DOHH2 (cell line): ENCODE data around the gene CSMD2.

Experiments
- H3F3A ChIP-seq: fragments of 200-600 bp; sonication (generic), shearing (Covaris generic); 2 replicates; pipeline ENCODE4 v1.6.0; 2016; ENCODE audit warnings: antibody characterized with exemption, mild to moderate bottlenecking; ENCODE audit not compliant: control insufficient read depth, insufficient read depth
- H3K27ac ChIP-seq: fragments of 200-600 bp; sonication (generic); 2 replicates; pipeline ENCODE4 v1.5.1; 2014; ENCODE audit warnings: low read depth, mild to moderate bottlenecking, low read length, moderate library complexity
- H3K27me3 ChIP-seq: fragments of 200-600 bp; sonication (generic); 2 replicates; pipeline ENCODE4 v1.6.1; 2014; ENCODE audit warnings: mild to moderate bottlenecking, low read length, mixed read lengths; ENCODE audit not compliant: control insufficient read depth
- H3K36me3 ChIP-seq: fragments of 200-600 bp; sonication (generic); 2 replicates; pipeline ENCODE4 v1.6.1; 2014; ENCODE audit warnings: mild to moderate bottlenecking, low read length, moderate library complexity, mixed read lengths; ENCODE audit not compliant: control insufficient read depth
- H3K4me1 ChIP-seq: fragments of 200-600 bp; sonication (generic); 2 replicates; pipeline ENCODE4 v1.6.1; 2014; ENCODE audit warnings: mild to moderate bottlenecking, low read length, mixed read lengths; ENCODE audit not compliant: control insufficient read depth
- H3K4me2 ChIP-seq: fragments of 200-600 bp; sonication (generic); 2 replicates; pipeline ENCODE4 v1.6.0; 2014; ENCODE audit warnings: mild to moderate bottlenecking, low read length, moderate library complexity
- H3K4me3 ChIP-seq: fragments of 200-600 bp; sonication (generic); 2 replicates; pipeline ENCODE4 v1.5.1; 2014; ENCODE audit warnings: mild to moderate bottlenecking, low read length, mixed read lengths
- H3K79me2 ChIP-seq: fragments of 200-600 bp; sonication (generic); 2 replicates; pipeline ENCODE4 v1.6.1; 2014; ENCODE audit warnings: mild to moderate bottlenecking, low read length, mixed read lengths; ENCODE audit not compliant: control insufficient read depth
- H3K9me2 ChIP-seq: fragments of 200-600 bp; sonication (generic); replicated peaks from 2 replicates; pipeline ENCODE4 v1.6.1; 2014; ENCODE audit warnings: mild to moderate bottlenecking, low read length, mixed read lengths; ENCODE audit not compliant: control insufficient read depth
- H3K9me3 ChIP-seq: fragments of 200-600 bp; sonication (generic); 2 replicates; pipeline ENCODE4 v1.6.1; 2014; ENCODE audit warnings: antibody characterized with exemption, low read length, mixed read lengths; ENCODE audit not compliant: control insufficient read depth, insufficient read depth
- H4K20me1 ChIP-seq: fragments of 200-600 bp; sonication (generic); 2 replicates; pipeline ENCODE4 v1.6.0; 2014; ENCODE audit warnings: low read depth, mild to moderate bottlenecking, antibody characterized with exemption, low read length, moderate library complexity; ENCODE audit not compliant: control insufficient read depth, insufficient read depth
- EZH2phosphoT487 ChIP-seq: fragments of 200-600 bp; sonication (generic); IDR thresholded peaks from 2 replicates; pipeline ENCODE4 v1.6.1; 2017; ENCODE audit warnings: borderline replicate concordance, mild to moderate bottlenecking, antibody characterized with exemption, low read length, moderate library complexity, mixed read lengths
- TF ChIP-seq, protein P1 (sequence below): fragments of 200-600 bp; sonication (generic); IDR thresholded peaks from one replicate; pipeline ENCODE4 v1.5.1; 2014; ENCODE audit warnings: antibody characterized with exemption, mild to moderate bottlenecking, low read depth, low read length; ENCODE audit not compliant: poor library complexity, severe bottlenecking

Gene CSMD2

DNA sequence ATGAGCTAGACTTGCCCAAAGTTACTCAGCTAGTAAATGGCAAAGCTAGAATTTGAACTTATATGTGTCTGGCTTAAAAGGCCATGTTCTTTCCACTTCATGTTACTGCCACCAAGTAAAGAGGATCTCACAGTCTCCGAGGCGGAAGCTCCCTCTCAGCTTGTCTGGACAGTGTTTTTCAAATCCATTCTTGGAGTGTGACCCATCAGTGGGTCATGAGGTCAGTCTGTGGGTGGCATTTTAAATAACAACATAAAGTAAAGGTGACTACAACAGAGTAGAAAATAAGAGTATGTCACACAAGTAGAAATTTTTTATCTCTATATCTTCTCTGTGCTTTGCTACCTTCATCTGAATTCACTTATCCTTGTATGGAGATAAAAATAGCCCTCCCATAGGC is 304.4 kb downstream of the CSMD2 start:
- no peaks in the 10 kb centered on the region for H3K27me3 ChIP-seq
- no peaks in the 10 kb centered on the region for H3K79me2 ChIP-seq
- no peak overlapping the region for H3K4me3 ChIP-seq
- no peaks in the 10 kb centered on the region for H3F3A ChIP-seq
- H3K9me3 ChIP-seq = no peaks in the 10 kb centered on the region
- H3K36me3 ChIP-seq = no peaks in the 10 kb centered on the region
- H3K4me2 ChIP-seq = no peak overlapping the region
- H3K27ac ChIP-seq = no peak overlapping the region
- TF ChIP-seq, protein P1, sequence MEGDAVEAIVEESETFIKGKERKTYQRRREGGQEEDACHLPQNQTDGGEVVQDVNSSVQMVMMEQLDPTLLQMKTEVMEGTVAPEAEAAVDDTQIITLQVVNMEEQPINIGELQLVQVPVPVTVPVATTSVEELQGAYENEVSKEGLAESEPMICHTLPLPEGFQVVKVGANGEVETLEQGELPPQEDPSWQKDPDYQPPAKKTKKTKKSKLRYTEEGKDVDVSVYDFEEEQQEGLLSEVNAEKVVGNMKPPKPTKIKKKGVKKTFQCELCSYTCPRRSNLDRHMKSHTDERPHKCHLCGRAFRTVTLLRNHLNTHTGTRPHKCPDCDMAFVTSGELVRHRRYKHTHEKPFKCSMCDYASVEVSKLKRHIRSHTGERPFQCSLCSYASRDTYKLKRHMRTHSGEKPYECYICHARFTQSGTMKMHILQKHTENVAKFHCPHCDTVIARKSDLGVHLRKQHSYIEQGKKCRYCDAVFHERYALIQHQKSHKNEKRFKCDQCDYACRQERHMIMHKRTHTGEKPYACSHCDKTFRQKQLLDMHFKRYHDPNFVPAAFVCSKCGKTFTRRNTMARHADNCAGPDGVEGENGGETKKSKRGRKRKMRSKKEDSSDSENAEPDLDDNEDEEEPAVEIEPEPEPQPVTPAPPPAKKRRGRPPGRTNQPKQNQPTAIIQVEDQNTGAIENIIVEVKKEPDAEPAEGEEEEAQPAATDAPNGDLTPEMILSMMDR = no peak
- no peak for TF ChIP-seq EZH2phosphoT487
- no peaks in the 10 kb centered on the region for H3K4me1 ChIP-seq
- H3K9me2 ChIP-seq = no peaks in the 10 kb centered on the region
- no peaks in the 10 kb centered on the region for H4K20me1 ChIP-seq

DNA sequence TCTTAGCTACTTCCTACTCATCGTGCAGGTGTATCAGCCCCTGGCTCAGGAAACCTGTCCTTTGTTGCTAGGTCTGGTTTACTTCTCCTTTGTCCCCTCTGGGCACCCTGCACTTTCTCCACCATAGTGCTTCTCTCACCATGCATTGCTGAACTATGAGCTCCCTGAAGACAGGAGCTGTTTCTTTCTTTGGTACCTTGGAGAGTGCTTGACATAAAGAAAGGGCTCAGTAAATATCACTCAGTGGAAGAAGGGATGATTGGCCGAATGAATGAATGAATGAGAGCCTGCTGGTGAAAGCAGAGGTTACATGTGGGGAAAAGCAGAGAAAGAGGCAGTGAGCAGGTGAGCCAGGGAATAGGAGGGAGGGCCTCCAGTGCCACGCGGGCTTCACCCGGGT is 310.9 kb downstream of the CSMD2 start:
- H3K9me2 ChIP-seq = no peaks in the 10 kb centered on the region
- no peak overlapping the region for H3K4me3 ChIP-seq
- H3K27me3 ChIP-seq = peaks cover 9% of the 10 kb centered on the region; the same call in 1 of the 2 replicates
- no peaks in the 10 kb centered on the region for H4K20me1 ChIP-seq
- TF ChIP-seq EZH2phosphoT487 = no peak
- TF ChIP-seq, protein P1 = no peak
- H3K36me3 ChIP-seq = no peaks in the 10 kb centered on the region
- no peak overlapping the region for H3K4me2 ChIP-seq
- no peaks in the 10 kb centered on the region for H3K4me1 ChIP-seq
- no peak overlapping the region for H3K27ac ChIP-seq
- H3K79me2 ChIP-seq = no peaks in the 10 kb centered on the region
- H3F3A ChIP-seq = no peaks in the 10 kb centered on the region
- H3K9me3 ChIP-seq = no peaks in the 10 kb centered on the region

DNA sequence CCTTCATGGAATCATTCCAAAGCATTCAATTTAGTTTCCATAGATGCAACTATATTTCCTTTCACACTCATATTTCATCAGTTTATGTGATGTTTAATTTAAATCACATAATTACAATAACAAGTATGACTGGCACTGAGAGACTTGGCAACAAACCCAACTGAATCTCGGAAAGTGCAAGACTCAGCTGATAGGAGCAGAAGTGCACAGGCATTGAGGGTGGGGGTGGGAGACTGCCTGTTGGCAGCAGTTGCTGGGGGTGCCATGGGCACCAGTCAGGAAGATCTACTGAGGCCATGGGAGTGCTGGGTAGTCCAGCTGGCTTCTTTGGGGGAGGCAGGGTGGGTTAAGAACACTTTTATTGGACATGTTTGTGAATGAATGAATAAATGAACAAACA is 311.6 kb downstream of the CSMD2 start:
- TF ChIP-seq, protein P1 = no peak
- no peak for TF ChIP-seq EZH2phosphoT487
- H3K79me2 ChIP-seq = no peaks in the 10 kb centered on the region
- no peaks in the 10 kb centered on the region for H3F3A ChIP-seq
- no peaks in the 10 kb centered on the region for H3K4me1 ChIP-seq
- no peak overlapping the region for H3K4me3 ChIP-seq
- no peak overlapping the region for H3K4me2 ChIP-seq
- peaks cover 9% of the 10 kb centered on the region; the same call in 1 of the 2 replicates for H3K27me3 ChIP-seq
- no peak overlapping the region for H3K27ac ChIP-seq
- H3K9me2 ChIP-seq = no peaks in the 10 kb centered on the region
- H4K20me1 ChIP-seq = no peaks in the 10 kb centered on the region
- no peaks in the 10 kb centered on the region for H3K36me3 ChIP-seq
- no peaks in the 10 kb centered on the region for H3K9me3 ChIP-seq
